Measurements from ENCODE around the gene SPAG6.

SPAG6 gene

GRCh38 chr10:22460531-22461403 lies 115.5 kb downstream of the SPAG6 start:
- no peak for DNase-seq (ENCODE audit: low spot score)

GRCh38 chr10:22461891-22462290 lies 116.6 kb downstream of the SPAG6 start:
- DNase-seq (ENCODE audit: low spot score): no peak

GRCh38 chr10:22463255-22463654 lies 118.0 kb downstream of the SPAG6 start:
- DNase-seq (ENCODE audit: low spot score): no peak

- no peak for DNase-seq (ENCODE audit: low spot score)
Measured at GRCh38 chr10:22464966-22465629, 119.8 kb downstream of the SPAG6 start.

- no peak for DNase-seq (ENCODE audit: low spot score)
Measured at GRCh38 chr10:22466763-22467334, 121.6 kb downstream of the SPAG6 start.
